BE2C (cell line): ENCODE measurements around the gene DNAAF8.
A peak's percentile ranks its signal among the peaks of the same experiment; 100 is the strongest.

Experiments
- DNase-seq: peaks from one replicate; pipeline ENCODE4 v3.0.0-alpha.2; 2020
- H3K27me3 ChIP-seq: fragments of 250-450 bp; sonication (Bioruptor Pico); 2 replicates; pipeline ENCODE4 v1.5.1; 2020; ENCODE audit warnings: mild to moderate bottlenecking
- H3K36me3 ChIP-seq: fragments of 250-450 bp; sonication (Bioruptor Pico); 2 replicates; pipeline ENCODE4 v1.5.1; 2020; ENCODE audit warnings: mild to moderate bottlenecking
- H3K4me1 ChIP-seq: fragments of 250-450 bp; sonication (Bioruptor Pico); 2 replicates; pipeline ENCODE4 v1.5.1; 2020
- H3K4me3 ChIP-seq: 2 replicates; pipeline ENCODE4 v1.5.1; 2011; ENCODE audit warnings: low read depth, low read length
- H3K9me3 ChIP-seq: fragments of 250-450 bp; sonication (Bioruptor Pico); 2 replicates; pipeline ENCODE4 v1.5.1; 2020
- CTCF ChIP-seq: IDR thresholded peaks from 2 replicates; pipeline ENCODE4 v1.5.1; 2012; ENCODE audit warnings: mild to moderate bottlenecking, low read depth, low read length

DNAAF8 gene

GRCh38 chr16:4746991-4747574 lies 12.7 kb downstream of the DNAAF8 start:
- peak; percentile 42 for DNase-seq
- Histone ChIP-seq H3K36me3 (peaks cover 8% of the 10 kb centered on the region), H3K27me3 (no peaks in the 10 kb centered on the region), H3K4me1 (no peaks in the 10 kb centered on the region; the same call in 1 of the 2 replicates), H3K4me3 (no peak overlapping the region), H3K9me3 (no peaks in the 10 kb centered on the region)
- no peak for TF ChIP-seq CTCF

DNA sequence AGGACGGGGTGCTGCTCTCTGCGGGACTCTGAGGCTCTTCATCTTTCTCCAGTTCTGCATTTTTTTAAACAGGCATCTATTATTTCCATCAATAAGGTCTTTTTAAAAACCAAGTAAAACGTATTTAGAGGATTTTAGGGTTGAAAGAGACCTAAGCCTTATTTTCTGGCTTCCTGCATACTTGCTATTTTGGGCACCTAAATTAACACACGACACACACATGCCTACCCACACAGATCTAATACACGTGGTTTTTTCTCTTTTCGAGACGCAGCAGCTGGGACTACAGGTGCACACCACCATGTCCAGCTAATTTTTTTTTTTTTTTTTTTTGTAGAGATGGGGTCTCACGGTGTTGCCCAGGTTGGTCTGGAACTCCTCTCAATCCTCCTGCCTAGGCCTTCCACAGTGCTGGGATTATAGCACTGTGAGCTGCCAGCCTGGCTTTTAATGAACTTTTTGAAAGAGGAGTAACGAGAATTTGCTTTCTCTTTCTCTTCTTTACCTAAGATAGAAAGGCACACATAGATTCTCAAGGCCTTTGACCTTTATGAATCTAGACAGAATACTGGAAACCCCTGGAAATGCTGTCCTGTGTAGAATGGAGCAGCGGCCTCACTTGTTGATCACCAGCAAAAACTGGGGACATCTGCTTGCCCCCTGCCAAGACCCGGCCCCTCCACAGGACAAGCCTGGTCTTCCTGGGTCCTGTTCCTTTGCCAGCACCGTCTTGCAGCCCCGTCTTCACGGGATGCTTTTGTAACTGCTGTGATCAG lies 13.8 kb downstream of the DNAAF8 start:
- H3K9me3 ChIP-seq, result no peaks in the 10 kb centered on the region
- peaks cover 18% of the 10 kb centered on the region for H3K36me3 ChIP-seq
- no peak for DNase-seq
- H3K27me3 ChIP-seq, result no peaks in the 10 kb centered on the region
- H3K4me3 ChIP-seq, result no peak overlapping the region
- H3K4me1 ChIP-seq, result no peaks in the 10 kb centered on the region; the same call in 1 of the 2 replicates
- no peak for TF ChIP-seq CTCF

DNA sequence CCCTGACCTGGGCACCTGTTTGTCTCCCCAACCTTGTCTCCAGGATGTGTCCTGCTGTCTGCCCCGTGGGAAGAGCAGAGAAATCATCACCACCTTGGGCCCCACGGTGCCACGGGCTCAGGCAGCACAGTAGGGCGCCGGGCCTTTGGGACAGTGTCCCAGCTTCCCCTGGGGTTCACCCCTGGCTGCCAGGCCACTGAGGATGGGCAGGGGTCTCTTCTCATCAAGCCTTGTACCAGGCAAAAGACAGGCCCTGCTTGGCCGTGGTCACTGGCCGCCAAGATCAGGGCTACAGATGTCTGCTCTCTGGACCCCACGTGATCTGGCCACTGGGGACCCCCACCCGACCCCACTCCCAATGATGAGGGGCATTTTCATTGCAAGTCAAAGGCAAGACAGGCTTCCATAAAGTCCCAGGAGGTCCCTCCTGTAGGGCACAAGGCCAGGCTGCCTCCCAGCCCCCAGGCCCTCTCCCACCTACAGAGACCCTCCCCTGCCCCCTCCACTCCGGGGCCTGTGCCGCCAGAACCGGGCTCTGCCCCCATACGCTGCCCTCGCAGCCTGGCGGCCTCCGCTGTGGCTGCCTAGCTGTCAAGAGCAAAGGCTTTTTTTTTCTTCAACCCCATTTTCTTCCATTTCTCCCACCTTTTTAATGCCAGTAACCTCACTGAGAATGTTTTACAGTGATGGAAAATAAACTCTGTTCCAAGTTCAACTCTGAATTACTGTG lies 14.5 kb downstream of the DNAAF8 start:
- Histone ChIP-seq H3K4me1 (no peaks in the 10 kb centered on the region; the same call in 1 of the 2 replicates), H3K4me3 (no peak overlapping the region), H3K36me3 (peaks cover 25% of the 10 kb centered on the region), H3K9me3 (no peaks in the 10 kb centered on the region), H3K27me3 (no peaks in the 10 kb centered on the region)
- no peak for TF ChIP-seq CTCF
- DNase-seq, result no peak

DNA sequence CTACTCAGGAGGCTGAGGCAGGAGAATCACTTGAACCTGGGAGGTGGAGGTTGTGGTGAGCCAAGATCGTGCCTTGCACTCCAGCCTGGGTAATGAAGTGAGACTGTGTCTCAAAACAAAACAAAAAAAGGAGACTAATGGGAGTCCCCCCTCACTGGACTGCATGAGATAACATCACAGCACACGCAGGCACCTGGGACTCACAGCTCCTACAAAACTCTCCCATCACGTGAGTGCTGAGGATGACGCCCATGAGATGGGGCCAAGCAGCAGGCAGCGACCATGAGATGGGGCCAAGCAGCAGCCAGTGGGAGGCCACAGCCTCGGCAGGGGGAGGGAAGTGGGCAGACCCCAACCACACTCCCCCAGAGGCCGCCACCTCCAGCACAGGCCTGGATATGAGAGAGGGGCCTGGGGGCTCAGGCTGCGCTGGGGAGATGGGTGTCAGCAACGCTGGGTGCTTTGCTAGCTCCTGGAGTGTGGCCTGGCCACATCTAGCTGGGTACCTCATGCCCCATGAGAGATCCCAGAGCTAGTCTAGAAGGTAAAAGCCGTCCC lies 15.4 kb downstream of the DNAAF8 start:
- Histone ChIP-seq H3K36me3 (peaks cover 25% of the 10 kb centered on the region), H3K27me3 (no peaks in the 10 kb centered on the region), H3K9me3 (no peaks in the 10 kb centered on the region), H3K4me1 (no peaks in the 10 kb centered on the region; the same call in 1 of the 2 replicates), H3K4me3 (no peak overlapping the region)
- TF ChIP-seq CTCF, result no peak
- DNase-seq, result no peak

GRCh38 chr16:4750896-4751295 lies 16.6 kb downstream of the DNAAF8 start:
- no peak overlapping the region for H3K4me3 ChIP-seq
- no peaks in the 10 kb centered on the region; the same call in 1 of the 2 replicates for H3K4me1 ChIP-seq
- no peaks in the 10 kb centered on the region for H3K27me3 ChIP-seq
- no peak for TF ChIP-seq CTCF
- H3K9me3 ChIP-seq, result no peaks in the 10 kb centered on the region
- DNase-seq, result no peak
- H3K36me3 ChIP-seq, result peaks cover 36% of the 10 kb centered on the region
